ENCODE results near the gene KCNMA1.

KCNMA1 gene

GRCh38 chr10:76944640-76945039, 693.0 kb downstream of the KCNMA1 start:
- DNase-seq = no peak

- DNase-seq = no peak
Measured at GRCh38 chr10:76942628-76943416, 694.8 kb downstream of the KCNMA1 start.

- DNase-seq = no peak
Measured at GRCh38 chr10:76939933-76940468, 697.6 kb downstream of the KCNMA1 start.

GRCh38 chr10:76937181-76937600, 700.4 kb downstream of the KCNMA1 start:
- DNase-seq = no peak

- DNase-seq = no peak
Measured at GRCh38 chr10:76935941-76936613, 701.5 kb downstream of the KCNMA1 start.

GRCh38 chr10:76928565-76928964, 709.0 kb downstream of the KCNMA1 start:
- DNase-seq = no peak

GRCh38 chr10:76925636-76926405, 711.8 kb downstream of the KCNMA1 start:
- DNase-seq = no peak

GRCh38 chr10:76922666-76923065, 714.9 kb downstream of the KCNMA1 start:
- DNase-seq = no peak

GRCh38 chr10:76921383-76922010, 716.1 kb downstream of the KCNMA1 start:
- DNase-seq = no peak

GRCh38 chr10:76920581-76920980, 717.0 kb downstream of the KCNMA1 start:
- no peak for DNase-seq

GRCh38 chr10:76918106-76918505, 719.5 kb downstream of the KCNMA1 start:
- no peak for DNase-seq

- no peak for DNase-seq
Measured at GRCh38 chr10:76917071-76917470, 720.5 kb downstream of the KCNMA1 start.

- DNase-seq = no peak
Measured at GRCh38 chr10:76916536-76916935, 721.1 kb downstream of the KCNMA1 start.

GRCh38 chr10:76915316-76915715, 722.3 kb downstream of the KCNMA1 start:
- DNase-seq = no peak

GRCh38 chr10:76911184-76911583, 726.4 kb downstream of the KCNMA1 start:
- no peak for DNase-seq

- no peak for DNase-seq
Measured at GRCh38 chr10:76910184-76910962, 727.2 kb downstream of the KCNMA1 start.

- DNase-seq = no peak
Measured at GRCh38 chr10:76906256-76906655, 731.4 kb downstream of the KCNMA1 start.

GRCh38 chr10:76905251-76905650, 732.4 kb downstream of the KCNMA1 start:
- no peak for DNase-seq

GRCh38 chr10:76903387-76903945, 734.1 kb downstream of the KCNMA1 start:
- no peak for DNase-seq

GRCh38 chr10:76902949-76903348, 734.7 kb downstream of the KCNMA1 start:
- peak; percentile 2 for DNase-seq

GRCh38 chr10:76901701-76902100, 735.9 kb downstream of the KCNMA1 start:
- no peak for DNase-seq

- no peak for DNase-seq
Measured at GRCh38 chr10:76899490-76899889, 738.1 kb downstream of the KCNMA1 start.
